SJSA1 (cell line): ENCODE measurements around the gene C1orf232. TPM values are rescaled to one million over a fixed set of nuclear protein-coding genes. Genes with fewer than 3 reads are reported as not detected.

ENCODE experiments used
- DNase-seq, 2 experiments: peaks; one replicate each; pipeline ENCODE4 v3.0.0-alpha.2; 2015 to 2020; ENCODE audit warnings: low spot score in 2 of 2, low read depth in 1 of 2
- H3K27ac ChIP-seq: fragments of 250-450 bp; sonication (Bioruptor Pico); 2 replicates; pipeline ENCODE4 v1.5.1; 2020; ENCODE audit warnings: mild to moderate bottlenecking, moderate library complexity
- H3K27me3 ChIP-seq: fragments of 250-450 bp; sonication (Bioruptor Pico); replicated peaks from 2 replicates; pipeline ENCODE4 v1.5.1; 2020; ENCODE audit warnings: mild to moderate bottlenecking, moderate library complexity
- H3K36me3 ChIP-seq: fragments of 250-450 bp; sonication (Bioruptor Pico); 2 replicates; pipeline ENCODE4 v1.5.1; 2020; ENCODE audit warnings: mild to moderate bottlenecking
- H3K4me1 ChIP-seq: fragments of 250-450 bp; sonication (Bioruptor Pico); replicated peaks from 2 replicates; pipeline ENCODE4 v1.6.1; 2021; ENCODE audit warnings: mild to moderate bottlenecking
- H3K4me3 ChIP-seq: fragments of 250-450 bp; sonication (Bioruptor Pico); 2 replicates; pipeline ENCODE4 v1.5.1; 2020; ENCODE audit warnings: mild to moderate bottlenecking
- H3K9me3 ChIP-seq: fragments of 250-450 bp; sonication (Bioruptor Pico); replicated peaks from 2 replicates; pipeline ENCODE4 v1.5.1; 2020; ENCODE audit warnings: mild to moderate bottlenecking
- total RNA-seq: library from RNA; depleted of rRNA; stranded (reverse); fragments of >200 nt; shearing (Covaris generic); gene quantifications from 2 replicates; pipeline ENCODE4 v1.2.3, GENCODE V29; 2014; rRNA removed

Gene C1orf232
- not detected in 2 replicates for total RNA-seq

GRCh38 chr1:26168410-26169197, at the start of gene C1orf232:
Gene C1orf232, minus strand, starts transcription at chr1:26168963. Its CDS starts 464 bp downstream, at chr1:26168499.
- Histone ChIP-seq H3K27me3 (peaks cover 6% of the 10 kb centered on the region), H3K4me1 (peaks cover 35% of the 10 kb centered on the region), H3K4me3 (peak within 1 kb of the TSS; percentile 82), H3K36me3 (peaks cover 19% of the 10 kb centered on the region), H3K9me3 (0 out of 2 replicates have a peak, but pooled peaks cover 2% of the 10 kb centered on the region), H3K27ac (peak within 1 kb of the TSS; percentile 79)
- no peak for DNase-seq

GRCh38 chr1:26215246-26215645, 46.5 kb upstream of the C1orf232 start:
- H3K4me1 ChIP-seq = peaks cover 26% of the 10 kb centered on the region
- no peak for DNase-seq
- no peak overlapping the region for H3K4me3 ChIP-seq
- H3K9me3 ChIP-seq = no peaks in the 10 kb centered on the region
- no peak overlapping the region for H3K27ac ChIP-seq
- no peaks in the 10 kb centered on the region for H3K36me3 ChIP-seq
- H3K27me3 ChIP-seq = no peaks in the 10 kb centered on the region; the same call in 1 of the 2 replicates

GRCh38 chr1:26213335-26213905, 44.7 kb upstream of the C1orf232 start:
- no peak for DNase-seq
- no peaks in the 10 kb centered on the region for H3K9me3 ChIP-seq
- H3K36me3 ChIP-seq = no peaks in the 10 kb centered on the region
- no peaks in the 10 kb centered on the region; the same call in 1 of the 2 replicates for H3K27me3 ChIP-seq
- no peak overlapping the region for H3K4me3 ChIP-seq
- H3K4me1 ChIP-seq = peaks cover 9% of the 10 kb centered on the region
- H3K27ac ChIP-seq = no peak overlapping the region

GRCh38 chr1:26212726-26213125, 44.0 kb upstream of the C1orf232 start:
- no peaks in the 10 kb centered on the region for H3K9me3 ChIP-seq
- H3K4me1 ChIP-seq = peaks cover 2% of the 10 kb centered on the region; the same call in 1 of the 2 replicates
- no peak for DNase-seq
- H3K27me3 ChIP-seq = no peaks in the 10 kb centered on the region; the same call in 1 of the 2 replicates
- H3K27ac ChIP-seq = no peak overlapping the region
- H3K36me3 ChIP-seq = no peaks in the 10 kb centered on the region
- no peak overlapping the region for H3K4me3 ChIP-seq

DNA sequence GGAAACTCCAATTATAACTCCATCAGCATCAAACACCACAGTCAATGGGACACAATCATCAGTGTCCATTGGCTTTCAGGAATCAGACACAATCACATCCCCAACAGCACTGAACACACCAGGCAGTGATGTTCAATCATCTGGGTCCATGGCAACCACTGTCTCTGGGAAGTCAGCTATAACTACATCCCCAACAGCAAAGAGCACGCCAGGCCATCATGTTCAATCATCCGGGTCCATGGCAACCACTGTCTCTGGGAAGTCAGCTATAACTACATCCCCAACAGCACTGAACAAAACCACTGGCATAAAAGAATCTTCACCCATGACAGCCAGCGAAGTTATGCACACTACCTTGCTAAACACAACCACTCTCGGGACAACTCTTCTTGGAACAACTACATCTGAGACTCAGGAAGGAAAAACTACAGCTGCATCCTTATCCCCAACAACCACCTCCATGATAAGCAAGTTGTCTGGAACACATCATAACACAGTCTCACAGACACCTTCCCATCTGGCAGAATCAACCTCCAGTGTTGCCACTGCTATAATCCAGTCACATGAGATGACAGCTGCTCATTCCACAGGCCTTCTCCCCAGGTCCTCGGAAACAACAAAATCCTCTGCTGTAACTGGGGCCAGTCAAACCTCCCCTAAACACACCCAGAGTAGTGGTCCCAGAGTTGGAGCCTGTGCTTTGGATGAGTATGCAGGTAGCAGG, 41.5 kb upstream of the C1orf232 start:
- DNase-seq = no peak
- no peaks in the 10 kb centered on the region for H3K9me3 ChIP-seq
- no peaks in the 10 kb centered on the region for H3K4me1 ChIP-seq
- H3K36me3 ChIP-seq = no peaks in the 10 kb centered on the region
- no peaks in the 10 kb centered on the region; the same call in 1 of the 2 replicates for H3K27me3 ChIP-seq
- no peak overlapping the region for H3K27ac ChIP-seq
- H3K4me3 ChIP-seq = no peak overlapping the region

DNA sequence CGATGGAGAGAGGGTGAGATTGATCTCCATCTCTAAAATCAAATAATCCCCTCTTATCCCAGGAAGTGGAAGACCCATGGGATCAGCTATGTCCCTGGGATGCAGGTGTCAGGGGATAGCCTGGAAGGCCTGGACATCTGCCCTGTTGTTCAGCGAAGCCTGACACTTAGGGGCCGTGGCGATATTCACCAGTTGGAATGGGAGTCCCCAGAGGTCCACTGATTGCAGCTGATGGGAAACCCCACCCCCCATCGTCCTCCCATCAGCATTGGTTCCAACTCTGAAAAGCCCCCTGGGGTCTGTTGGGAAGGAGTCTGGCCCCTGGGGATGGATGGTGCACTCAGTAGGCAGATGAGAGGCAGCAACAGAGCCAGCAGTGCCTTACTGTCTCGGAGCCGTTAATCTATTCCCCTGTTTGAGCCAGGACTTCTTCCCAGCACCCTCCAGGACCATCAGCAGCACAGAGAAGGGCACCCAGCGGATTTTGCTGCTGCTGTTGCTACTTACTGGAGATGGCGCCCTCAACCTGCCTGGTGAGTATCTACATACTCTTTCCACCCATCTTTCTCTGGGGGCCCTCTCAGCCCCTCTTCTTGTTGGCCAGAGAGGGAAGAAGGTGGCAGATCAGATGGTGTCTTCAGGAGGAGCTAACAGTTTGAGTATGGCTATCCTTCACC, 35.0 kb upstream of the C1orf232 start:
- Histone ChIP-seq H3K36me3 (no peaks in the 10 kb centered on the region), H3K27ac (no peak overlapping the region), H3K4me1 (no peaks in the 10 kb centered on the region), H3K27me3 (no peaks in the 10 kb centered on the region), H3K4me3 (no peak overlapping the region), H3K9me3 (no peaks in the 10 kb centered on the region)
- no peak for DNase-seq

DNA sequence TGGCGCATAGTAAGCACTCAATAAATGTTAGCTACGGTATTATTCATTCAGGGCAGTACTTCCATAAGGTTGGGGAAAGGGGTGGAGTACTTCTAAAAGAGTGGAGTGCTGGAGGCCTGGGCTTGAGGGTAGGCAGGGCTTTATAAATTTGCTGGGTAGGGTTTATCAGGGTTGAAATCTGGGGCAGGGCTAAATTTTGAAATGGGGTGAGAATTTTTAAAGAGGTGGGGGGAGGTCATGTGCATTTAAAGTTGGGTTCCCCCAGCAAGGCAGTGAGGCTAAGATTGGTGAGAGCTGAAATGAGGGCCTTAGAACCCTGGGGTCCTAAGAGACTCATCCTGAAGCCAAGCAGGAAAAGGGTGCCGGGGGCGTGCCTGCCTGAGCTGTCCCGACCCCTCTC, 31.6 kb upstream of the C1orf232 start:
- H3K27me3 ChIP-seq = no peaks in the 10 kb centered on the region
- H3K4me3 ChIP-seq = no peak overlapping the region
- H3K36me3 ChIP-seq = no peaks in the 10 kb centered on the region

GRCh38 chr1:26197813-26198212, 29.1 kb upstream of the C1orf232 start:
- no peaks in the 10 kb centered on the region for H3K9me3 ChIP-seq
- no peaks in the 10 kb centered on the region for H3K27me3 ChIP-seq
- H3K4me1 ChIP-seq = no peaks in the 10 kb centered on the region
- no peak overlapping the region for H3K4me3 ChIP-seq
- no peaks in the 10 kb centered on the region for H3K36me3 ChIP-seq
- H3K27ac ChIP-seq = no peak overlapping the region
- no peak for DNase-seq

More for the DNA sequence above, 31.6 kb upstream of the C1orf232 start:
- no peaks in the 10 kb centered on the region for H3K9me3 ChIP-seq
- H3K27ac ChIP-seq = no peak overlapping the region
- DNase-seq = no peak
- H3K4me1 ChIP-seq = no peaks in the 10 kb centered on the region

DNA sequence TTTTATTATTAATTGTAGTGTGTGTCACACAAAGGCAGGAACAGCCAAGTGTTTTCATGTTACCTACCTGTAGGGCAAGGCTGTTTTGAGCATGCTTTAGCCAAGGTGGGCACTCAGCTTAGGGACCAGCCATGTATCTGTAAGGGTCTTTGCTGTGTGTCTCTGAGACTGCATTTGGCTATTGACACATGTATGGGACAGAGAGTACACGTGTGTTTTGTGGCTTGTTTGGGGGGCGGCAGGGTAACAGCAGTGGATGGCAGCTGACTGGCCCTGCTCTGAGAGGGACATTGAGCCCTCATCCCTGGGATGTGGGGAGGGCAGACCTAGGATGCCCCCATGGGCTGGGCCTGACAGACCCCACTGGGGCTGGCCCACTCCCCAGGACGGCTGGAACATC, 28.5 kb upstream of the C1orf232 start:
- no peak for DNase-seq
- Histone ChIP-seq H3K4me3 (no peak overlapping the region), H3K27ac (no peak overlapping the region), H3K27me3 (no peaks in the 10 kb centered on the region), H3K4me1 (no peaks in the 10 kb centered on the region), H3K9me3 (no peaks in the 10 kb centered on the region), H3K36me3 (no peaks in the 10 kb centered on the region)

DNA sequence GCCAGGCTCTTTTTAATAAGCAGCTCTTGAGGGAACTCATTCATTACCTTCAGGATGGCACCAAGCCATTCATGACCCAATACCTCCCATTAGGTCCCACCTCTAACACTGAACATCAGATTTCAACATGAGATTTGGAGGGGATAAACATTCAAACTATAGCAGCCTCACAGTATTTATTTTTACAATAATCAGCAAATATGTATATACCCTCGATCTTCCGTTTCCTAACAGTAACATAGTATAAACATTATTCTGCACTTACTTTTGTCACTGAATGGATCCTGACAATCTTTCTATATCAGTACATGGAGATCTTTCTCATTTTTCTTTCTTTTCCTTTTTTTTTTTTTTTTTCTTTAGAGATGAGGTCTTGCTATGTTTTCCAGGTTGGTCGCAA, 27.0 kb upstream of the C1orf232 start:
- no peaks in the 10 kb centered on the region for H3K9me3 ChIP-seq
- H3K27me3 ChIP-seq = no peaks in the 10 kb centered on the region
- no peaks in the 10 kb centered on the region for H3K36me3 ChIP-seq
- H3K4me1 ChIP-seq = no peaks in the 10 kb centered on the region
- DNase-seq = no peak
- H3K27ac ChIP-seq = no peak overlapping the region
- H3K4me3 ChIP-seq = no peak overlapping the region

DNA sequence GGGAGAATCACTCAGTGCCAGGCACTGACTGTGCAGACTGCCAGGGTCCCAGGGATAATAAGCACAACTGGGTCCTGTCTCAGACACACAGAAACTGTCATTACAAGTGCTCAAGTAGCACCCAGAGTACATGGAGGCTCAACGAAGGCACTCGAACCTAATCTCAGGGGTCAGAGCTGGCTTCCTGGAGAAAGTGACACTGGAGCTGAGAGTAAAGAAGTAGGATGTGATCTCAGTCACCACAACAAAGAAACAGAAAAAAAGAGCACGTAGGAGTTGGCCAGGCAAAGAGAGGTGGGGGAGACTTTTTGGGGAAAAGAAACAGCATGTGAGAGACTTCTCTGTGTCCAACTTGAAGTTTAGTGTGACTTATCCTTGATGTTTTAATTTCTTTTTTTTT, 23.0 kb upstream of the C1orf232 start:
- Histone ChIP-seq H3K9me3 (no peaks in the 10 kb centered on the region), H3K27ac (no peak overlapping the region), H3K27me3 (no peaks in the 10 kb centered on the region), H3K36me3 (no peaks in the 10 kb centered on the region), H3K4me1 (no peaks in the 10 kb centered on the region), H3K4me3 (no peak overlapping the region)
- DNase-seq = no peak

GRCh38 chr1:26190373-26190987, 21.7 kb upstream of the C1orf232 start, which contains the start of gene CATSPER4:
Gene CATSPER4, plus strand, starts transcription at chr1:26190602. Its CDS starts 26 bp downstream, at chr1:26190628.
- Histone ChIP-seq H3K9me3 (no peaks in the 10 kb centered on the region), H3K27ac (no peak within 1 kb of the TSS), H3K36me3 (no peaks in the 10 kb centered on the region), H3K4me1 (no peaks in the 10 kb centered on the region), H3K27me3 (no peaks in the 10 kb centered on the region), H3K4me3 (no peak within 1 kb of the TSS)
- DNase-seq = peak; percentile 55 to 64

DNA sequence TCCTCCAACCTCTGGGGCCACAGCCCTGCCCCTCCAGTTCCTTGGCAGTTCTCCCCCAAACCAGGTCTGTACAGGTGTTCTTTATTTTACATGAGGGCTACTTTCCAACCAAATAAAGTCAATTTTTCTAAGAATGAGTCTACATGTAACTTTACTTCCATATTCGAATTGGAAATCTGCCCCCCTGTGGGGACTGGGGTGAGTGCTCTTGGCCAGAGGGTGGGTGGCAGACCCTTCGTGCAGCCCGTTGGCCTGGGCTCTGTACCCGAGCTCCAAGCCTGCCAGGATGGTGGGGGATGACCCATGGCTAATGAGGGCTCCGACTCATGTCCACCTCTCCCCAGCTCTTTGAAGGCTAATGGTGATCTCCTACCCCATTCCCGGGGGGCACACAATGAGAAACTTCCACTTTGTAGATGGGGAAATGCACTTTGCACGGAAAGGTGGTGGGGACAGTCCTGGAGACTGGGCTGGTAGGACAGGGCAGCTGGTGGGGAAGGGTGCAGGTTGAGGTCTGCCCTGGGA, 21.1 kb upstream of the C1orf232 start:
- no peak overlapping the region for H3K4me3 ChIP-seq
- H3K27ac ChIP-seq = no peak overlapping the region
- no peak for DNase-seq
- no peaks in the 10 kb centered on the region for H3K36me3 ChIP-seq
- H3K9me3 ChIP-seq = no peaks in the 10 kb centered on the region
- no peaks in the 10 kb centered on the region for H3K27me3 ChIP-seq
- H3K4me1 ChIP-seq = no peaks in the 10 kb centered on the region
